Epithelial cell of prostate (primary cell): Measurements from ENCODE around the gene FBXW5.

Source experiments
- DNase-seq: peaks from one replicate; pipeline ENCODE4 v3.0.0-alpha.2; 2011; ENCODE audit warnings: low read depth, low spot score
- H3K27ac ChIP-seq: fragments of 450-650 bp; 2 replicates; pipeline ENCODE4 v1.5.1; 2017; ENCODE audit warnings: mild to moderate bottlenecking

The FBXW5 gene

DNA sequence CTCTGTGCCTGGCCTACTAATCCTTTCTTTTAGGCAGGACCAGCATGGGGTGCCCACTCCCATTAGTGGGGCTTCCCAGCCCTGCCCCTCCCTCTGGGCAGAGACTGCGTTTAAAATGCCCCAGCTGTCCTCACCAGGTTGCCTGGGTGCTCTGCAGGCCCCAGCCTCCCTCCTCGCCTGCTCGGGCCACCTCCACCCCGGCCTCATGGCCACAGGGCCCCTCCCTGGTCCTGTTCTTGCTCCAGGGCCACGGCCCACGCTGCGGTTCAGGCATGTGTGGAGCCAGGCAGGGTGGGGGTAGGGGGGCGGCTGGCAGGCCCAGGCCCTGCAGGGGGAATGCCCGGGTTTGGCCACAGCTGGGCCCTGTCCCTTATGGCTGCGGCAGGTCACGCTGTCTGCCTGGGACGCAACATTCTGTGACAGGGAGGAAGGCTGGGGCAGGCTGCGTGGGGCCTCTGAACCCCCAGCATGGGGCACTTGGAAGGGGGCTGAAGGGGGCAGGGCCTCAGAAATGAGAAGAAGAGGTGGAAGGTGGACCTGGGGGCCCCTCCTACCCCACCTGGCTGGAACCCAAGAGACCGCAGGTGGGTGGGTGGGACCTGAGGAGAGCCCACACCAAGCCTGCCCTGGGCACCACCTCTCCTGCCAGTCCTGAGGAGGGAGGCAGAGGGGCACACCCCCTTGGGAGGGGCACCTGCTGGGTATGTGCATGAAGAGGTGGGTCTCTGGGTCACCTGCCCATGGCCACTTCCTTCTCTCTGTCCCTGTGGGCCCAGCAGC, 7.2 kb upstream of the FBXW5 start, which contains the start of gene LCN12:
TSS of gene LCN12 (plus strand) at position 733 of the 780 bp plus-strand sequence. CDS start 55 bp downstream, outside the sequence.
- DNase-seq: no peak
- no peak within 1 kb of the TSS for H3K27ac ChIP-seq

DNA sequence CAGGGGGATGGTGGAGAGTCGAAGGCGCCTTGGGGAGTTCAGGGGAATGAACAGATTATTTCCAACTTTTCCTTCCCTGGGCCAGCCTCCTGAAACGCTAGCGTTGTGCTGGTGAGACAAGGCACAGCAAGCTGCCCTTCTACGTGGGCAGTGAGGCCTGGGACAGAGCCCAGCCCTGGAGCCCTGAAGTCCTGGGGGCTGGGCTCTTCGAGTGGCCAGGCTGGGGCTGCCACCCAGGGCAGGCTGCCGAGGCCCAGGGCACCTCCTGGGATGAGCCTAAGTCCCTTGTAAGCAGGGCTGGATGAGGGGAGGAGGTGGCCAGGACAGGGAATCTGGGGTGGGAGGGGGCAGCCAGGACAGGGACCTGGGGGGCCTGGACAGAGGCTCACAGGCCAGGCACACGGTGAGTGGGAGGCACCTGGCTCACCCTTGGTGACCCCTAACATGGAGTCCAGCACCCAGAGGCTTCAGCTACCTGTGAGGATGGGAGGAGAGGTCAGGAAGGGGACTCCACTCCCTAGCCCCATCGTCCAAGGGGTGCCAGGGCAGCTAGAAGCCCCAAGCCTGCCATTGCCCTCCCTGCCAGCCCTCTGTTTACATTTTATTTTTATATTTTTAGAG, 6.2 kb upstream of the FBXW5 start:
- H3K27ac ChIP-seq: peak overlapping the region; percentile 74
- DNase-seq: no peak

DNA sequence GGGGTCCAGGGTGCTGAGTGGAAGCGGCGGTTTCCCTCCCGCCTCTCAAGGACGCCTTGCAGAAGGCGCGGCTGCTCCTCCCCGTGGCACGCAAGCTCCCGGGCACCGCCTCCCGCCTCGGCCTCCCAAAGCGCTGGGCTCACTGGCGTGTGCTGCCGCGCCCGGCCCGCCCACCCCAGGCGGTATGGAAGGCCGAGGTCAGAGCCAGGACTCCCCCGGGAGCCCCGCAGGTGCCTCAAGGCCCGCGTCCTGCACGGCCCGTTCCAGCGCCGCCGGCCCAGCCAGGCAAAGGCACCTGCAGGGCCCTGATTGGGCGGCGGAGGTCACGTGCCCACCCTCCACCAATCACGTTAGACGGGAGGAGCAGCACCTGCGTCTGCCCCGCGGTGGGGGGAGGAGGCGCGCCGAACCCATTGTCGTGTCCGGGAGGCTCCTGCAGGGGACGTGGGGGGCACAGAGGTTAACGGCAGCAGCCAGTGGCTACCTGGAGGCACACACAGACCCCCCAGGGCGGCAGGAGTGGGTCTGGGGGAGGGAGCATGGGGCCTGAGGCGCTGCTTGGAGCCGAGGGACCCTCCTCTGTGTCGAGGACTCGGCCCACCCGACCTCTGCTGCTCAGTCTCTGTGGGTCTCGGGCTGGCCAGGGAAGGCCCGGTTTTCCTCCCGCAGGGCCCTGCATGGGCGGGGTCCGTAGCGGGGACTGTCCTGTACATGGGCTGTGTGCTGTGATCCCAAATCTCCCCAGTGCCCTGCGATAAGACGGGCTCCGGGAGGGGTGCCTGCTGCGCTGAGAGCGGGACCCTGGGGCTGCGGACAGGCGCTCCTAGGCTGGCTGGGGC, 5.5 kb upstream of the FBXW5 start:
- peak; percentile 64 for DNase-seq
- peak overlapping the region; percentile 74 for H3K27ac ChIP-seq

DNA sequence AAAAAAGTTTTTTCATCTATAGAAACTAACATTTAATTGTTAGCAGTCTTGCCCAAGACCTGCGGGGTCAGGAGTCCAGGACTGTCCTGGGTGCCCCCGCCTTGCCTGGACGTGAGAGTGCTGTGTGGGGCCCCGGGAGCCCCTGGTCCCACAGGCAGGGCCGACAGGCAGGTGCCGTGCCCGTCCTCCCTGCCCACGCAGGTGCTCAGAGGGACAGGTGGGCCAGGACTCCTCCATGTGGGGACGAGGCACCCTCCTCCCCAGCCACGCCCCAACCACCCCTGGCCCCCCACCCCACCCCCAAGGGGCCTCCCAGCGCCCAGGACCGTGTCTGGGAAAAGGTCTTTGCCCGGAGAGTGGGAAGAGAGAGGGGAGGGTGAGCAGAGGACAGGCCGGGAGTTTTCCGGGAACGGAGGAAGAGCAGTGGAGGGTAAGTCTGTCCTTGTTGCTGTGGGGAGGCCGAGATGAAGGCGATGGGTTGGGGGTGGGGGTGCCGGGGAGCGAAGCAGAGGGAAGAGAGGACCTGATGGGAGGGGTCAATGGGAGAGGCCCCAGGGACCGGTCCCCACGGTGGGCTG, 4.8 kb upstream of the FBXW5 start:
- H3K27ac ChIP-seq: peak overlapping the region; percentile 74
- DNase-seq: no peak

DNA sequence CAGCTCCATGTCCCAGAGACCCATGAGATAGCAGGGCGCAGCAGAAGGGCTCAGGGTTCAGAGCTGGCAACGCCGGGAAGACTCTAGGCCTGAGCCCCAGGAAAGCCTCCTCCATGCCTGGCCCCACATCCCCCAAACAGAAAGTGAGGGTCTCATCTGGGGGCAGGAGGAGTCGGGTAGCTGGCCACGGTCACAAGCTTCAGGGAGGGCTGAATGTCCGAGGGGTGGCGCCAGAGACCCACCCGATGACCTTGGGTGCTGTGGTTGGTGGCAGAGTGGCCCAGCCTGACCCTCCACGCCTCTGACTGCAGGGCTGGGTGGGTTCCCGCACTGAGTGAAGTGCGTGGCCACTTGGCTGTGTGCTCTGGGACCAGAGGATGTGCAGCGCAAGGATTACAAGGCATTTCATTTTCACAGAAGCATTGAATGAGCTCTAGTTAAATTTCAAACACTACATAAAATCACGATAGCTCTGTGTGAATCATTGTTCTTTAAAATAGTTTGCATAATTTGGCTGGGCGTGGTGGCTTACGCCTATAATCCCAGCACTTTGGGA, 3.5 kb upstream of the FBXW5 start:
- no peak for DNase-seq
- H3K27ac ChIP-seq: peak overlapping the region; percentile 74

DNA sequence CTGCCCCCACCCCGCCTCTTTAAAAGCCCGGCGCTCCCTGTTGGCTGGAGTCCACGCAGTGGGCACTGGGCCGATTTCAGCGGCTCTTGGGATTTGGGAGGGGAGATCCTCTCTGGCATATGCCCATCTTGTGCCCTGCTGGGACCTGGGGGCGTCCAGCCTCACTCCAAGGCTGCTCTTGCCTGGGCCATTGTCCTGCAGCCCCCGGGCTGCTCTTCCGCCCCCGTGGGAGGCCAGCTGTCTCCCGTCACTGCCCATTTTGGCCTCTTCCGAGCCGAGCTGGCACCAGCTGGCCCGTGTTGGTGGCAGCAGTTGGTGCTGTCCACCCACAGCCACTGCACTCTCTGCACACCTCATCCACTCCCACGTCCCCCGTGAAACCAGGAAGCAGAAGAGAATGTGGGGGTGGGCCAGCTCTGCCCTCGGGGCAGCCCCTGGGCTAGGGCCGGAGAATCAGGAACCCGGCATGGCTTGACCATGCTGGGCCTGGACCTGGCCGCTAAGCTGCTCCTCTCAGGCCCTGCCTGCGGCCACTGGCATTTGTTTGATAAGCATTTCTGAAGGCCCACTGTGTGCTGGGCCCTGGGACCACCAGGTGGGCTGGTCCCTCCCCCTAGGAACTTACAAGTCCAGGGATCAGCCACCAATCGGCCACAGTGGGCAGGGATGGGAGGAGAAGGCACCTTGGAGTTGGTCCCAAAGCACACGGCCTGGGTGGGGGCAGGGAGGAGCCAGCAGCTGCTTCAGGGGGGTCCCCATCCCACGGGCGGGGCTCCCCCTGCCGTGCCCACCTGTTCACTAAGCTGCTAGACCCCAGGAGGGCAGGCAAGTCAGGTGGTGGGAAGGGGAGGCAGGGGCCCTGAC, 2.7 kb upstream of the FBXW5 start:
- DNase-seq: no peak

DNA sequence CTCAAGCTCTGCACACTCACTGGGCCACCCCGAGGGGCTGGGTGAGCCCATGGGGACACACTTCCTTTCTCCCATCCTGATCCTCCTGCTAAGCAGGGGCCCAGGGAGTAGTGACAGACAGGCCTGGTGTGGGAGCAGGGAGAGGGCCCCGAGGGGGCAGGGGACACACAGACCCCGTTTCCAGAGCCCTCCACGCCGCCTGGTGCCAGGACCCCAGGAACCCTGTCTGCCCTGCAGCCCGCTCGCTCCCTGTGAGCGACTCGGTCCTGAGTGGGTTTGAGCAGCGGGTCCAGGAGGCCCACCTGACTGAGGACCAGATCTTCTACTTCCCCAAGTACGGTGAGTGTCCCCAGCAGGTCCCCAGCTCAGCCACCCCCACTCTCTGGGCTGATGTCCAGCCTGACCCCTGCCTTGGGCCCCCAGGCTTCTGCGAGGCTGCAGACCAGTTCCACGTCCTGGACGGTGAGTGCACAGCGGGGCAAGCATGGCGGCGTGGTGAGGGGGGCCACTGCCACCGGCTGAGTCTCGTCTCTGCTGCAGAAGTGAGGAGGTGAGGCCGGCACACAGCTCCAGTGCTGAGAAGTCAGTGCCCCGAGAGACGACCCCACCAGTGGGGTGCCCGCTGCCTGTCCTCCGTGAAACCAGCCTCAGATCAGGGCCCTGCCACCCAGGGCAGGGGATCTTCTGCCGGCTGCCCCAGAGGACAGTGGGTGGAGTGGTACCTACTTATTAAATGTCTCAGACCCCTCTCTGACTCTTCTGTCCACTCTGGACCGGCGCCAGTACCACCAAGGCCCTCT, 1.9 kb upstream of the FBXW5 start:
- no peak overlapping the region for H3K27ac ChIP-seq
- DNase-seq: no peak

More for the DNA sequence above, 2.7 kb upstream of the FBXW5 start:
- H3K27ac ChIP-seq: peak overlapping the region; percentile 74

DNA sequence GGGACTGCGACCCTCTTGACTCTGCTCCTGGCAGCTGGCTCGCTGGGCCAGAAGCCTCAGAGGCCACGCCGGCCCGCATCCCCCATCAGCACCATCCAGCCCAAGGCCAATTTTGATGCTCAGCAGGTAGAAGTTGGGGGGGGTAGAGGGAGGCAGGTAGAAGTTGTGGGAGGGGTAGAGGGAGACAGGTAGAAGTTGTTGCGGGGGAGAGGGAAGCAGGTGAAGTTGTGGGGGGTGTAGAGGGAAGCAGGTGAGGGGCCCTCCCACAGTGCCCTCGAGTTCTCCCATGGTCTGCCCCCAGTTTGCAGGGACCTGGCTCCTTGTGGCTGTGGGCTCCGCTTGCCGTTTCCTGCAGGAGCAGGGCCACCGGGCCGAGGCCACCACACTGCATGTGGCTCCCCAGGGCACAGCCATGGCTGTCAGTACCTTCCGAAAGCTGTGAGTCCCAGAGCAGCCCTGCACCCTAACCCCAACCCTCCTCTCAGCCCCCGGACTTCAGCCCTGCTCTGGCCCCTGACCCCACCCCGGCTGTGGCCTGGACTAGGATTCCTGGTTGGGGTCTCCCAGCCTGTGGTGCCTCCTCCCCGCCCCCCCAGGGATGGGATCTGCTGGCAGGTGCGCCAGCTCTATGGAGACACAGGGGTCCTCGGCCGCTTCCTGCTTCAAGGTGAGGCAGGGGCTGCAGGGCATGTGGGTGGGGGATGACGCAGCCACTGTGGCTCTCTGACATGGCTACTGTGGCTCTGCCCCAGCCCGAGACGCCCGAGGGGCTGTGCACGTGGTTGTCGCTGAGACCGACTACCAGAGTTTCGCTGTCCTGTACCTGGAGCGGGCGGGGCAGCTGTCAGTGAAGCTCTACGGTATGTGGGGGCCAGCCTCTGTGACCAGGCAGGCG, 1.0 kb upstream of the FBXW5 start:
- no peak overlapping the region for H3K27ac ChIP-seq
- no peak for DNase-seq

DNA sequence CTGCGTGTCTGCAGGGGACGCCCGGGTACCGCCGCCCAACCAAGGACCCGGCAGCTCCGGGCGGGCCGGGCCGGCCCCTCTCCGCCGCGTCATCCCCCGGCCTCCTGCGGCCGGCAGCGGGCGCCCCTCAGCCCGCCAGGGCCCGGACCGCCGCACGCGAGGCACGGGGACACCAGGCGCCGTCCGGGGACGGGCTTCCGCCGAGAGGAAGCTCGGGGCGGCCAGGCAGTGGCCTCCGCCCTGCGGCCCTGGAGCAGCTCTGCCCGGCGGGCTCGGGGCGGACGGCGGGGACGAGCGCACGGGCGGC, 373 bp downstream of the FBXW5 start:
- no peak for DNase-seq
- H3K27ac ChIP-seq: peak overlapping the region; percentile 77

DNA sequence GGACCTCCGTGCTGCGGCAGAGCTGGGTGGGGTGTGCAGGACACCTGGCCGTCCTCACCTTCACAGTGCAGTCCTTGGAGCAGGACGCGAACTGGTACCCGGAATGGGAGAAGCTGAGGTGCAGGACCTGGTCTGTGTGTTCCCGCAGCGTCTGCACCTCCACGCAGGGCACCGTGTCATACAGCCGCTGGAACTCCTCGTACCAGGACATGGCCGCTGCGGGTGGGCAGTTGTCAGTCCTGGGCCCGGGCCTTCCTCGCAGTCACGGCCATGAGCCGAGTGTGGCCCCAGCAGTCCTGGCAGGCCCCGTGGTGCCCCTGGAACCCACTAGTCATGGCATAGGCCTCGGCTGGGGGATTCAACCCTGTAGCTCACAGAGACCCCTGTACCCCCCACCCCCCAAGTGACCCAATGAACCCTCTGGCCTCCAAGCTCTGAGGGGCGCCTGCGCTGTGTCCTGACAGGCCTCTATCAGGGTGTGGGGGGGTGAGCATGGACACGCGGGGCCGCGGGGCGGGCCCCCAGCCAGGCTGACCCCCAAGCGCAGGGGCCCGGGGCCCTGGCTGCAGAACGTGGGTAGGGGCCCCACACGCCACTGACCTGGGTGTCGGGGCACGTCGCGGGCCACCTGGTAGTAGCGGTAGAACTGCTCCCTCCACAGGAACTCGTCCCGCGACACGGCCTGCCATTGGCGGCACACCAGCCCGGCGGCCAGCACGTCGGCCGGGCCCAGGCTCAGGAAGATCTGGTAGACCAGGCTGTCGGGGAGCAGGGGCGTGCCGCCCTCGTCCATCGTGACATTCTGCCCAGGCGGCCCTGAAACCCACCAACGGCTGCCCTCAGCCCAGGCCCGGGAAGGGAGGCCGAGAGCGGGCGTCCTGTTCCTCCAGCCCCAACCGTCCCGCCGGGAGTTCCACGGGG, 987 bp downstream of the FBXW5 start:
- H3K27ac ChIP-seq: peak overlapping the region; percentile 77
- no peak for DNase-seq

DNA sequence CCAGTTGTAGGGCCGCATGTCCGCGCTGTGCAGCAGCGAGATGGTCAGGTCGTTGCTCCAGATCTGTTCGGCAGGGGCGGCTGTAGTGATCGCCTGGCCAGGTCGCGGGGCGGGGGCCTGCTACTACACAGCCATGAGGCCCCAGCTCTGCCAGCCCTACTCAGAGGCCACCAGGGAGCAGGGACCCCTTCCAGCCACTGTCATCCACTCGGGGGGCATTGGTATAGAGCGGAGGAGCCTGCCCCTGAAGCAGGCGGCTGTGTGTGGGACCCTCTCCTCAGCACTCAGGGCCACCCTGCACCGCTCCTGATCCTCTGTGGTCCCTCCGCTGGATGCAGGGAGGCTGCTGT, 1.7 kb downstream of the FBXW5 start:
- no peak overlapping the region for H3K27ac ChIP-seq
- no peak for DNase-seq

DNA sequence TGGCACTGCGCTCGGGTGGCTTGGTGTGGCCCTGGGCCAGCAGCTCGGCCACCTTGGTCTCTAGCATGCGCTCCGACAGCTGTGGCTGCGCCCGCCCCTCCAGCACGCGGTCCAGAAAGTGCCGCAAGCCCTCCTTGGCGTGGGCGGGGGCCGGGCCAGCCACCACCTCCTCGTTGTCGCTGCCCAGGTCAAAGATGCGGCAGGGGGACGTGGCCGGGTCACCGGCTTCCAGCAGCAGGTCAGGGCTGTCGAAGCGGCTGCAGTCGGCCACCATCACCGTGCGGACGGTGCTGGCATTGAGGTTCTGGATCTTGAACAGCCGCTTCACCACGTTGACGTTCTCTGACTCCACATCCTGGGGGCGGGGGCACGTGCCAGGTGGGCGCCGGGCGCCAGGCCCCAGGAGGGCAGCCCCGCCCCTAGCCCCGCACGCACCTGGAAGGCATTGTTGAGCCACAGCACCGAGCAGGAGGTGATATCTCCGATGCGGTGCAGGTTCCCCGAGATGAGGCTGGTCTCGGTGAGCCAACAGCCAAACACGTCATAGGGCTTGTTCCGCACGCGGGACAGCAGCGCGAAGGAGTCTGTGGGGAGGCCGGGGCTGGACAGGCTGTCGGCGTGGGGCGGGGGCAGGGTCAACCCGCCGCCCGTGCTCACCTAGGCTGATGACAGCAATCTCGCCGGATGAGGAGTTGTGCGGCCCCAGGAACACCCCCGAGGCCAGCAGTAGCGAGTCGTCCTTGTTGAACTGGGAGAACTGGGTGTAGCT, 2.2 kb downstream of the FBXW5 start:
- no peak for DNase-seq
- no peak overlapping the region for H3K27ac ChIP-seq

DNA sequence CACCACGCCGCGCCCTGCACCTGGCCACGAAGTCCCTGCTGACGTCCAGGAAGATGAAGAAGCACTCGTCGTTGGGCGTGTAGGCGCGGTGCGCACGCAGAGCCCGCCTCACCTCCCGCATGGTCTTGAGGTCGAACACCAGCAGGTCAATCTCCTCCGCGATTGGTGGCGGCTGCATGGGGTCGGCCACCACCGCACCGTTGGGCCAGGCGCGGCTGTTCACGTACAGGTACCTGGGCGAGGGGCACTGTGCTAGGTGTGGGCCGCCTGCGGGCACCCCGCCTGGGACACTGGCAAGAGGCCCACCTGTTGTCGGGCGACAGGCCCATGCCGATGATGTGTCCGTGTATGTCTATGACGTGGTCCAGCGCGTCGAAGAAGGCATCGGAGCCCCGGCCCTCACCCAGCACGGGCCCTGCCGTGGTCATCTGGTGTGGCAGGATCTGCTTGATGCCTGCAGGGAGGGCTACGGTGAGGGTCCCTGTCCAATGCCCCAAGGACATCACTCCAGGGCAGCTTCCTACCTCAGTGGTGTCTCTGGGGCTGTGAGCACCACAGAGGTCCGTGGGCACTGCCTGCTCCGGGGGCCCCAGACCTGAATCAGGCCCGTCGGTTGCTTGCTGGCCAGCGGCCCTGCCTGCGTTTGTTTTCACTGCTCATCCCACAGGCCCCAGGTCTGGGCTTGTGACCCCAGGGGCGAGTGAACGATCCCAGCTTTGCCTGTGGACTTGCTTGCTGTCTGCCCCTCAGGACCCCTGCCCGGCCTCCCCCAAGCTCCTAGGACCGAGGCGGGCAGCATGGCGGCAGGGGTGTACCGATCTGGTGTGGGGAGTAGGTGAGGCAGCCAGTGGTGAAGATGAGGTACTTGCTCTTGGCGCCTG, 3.1 kb downstream of the FBXW5 start:
- no peak for DNase-seq
- H3K27ac ChIP-seq: no peak overlapping the region

DNA sequence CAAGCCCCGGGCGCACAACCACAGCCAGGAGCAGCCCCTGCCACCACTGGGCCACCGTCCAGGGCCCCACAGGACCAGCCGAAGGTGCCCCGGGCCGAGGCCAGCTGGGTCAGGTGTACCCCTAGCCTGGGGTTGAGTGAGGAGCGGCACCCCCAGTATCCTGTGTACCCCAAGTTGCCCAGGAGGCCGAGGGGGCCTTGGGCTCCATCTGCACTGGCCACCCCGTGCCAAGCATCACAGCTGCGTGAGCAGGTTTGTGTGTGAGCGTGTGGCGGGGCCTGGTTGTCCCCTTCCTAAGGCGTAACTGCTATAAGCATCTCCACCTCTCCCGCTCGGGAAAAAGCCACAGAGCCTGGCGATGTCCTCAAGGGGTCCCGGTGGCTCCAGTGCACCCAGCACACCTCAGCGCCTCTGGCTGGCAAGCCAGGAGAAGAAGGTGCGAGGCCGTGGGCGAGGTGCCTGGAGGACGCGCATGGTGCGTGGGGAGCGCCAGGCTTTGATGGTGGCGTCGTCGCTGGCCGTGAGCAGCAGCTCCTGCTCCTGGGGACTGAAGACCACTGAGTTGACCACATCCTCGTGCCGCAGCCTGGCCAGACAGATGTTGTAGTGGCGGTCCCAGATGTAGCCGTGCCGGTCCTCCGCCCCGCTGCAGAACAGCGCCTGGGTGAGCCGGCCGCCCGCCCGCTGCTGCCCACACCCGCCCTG, 3.9 kb downstream of the FBXW5 start:
- DNase-seq: no peak
- H3K27ac ChIP-seq: no peak overlapping the region
